ENCODE data around the gene SND1.

Gene SND1

DNA sequence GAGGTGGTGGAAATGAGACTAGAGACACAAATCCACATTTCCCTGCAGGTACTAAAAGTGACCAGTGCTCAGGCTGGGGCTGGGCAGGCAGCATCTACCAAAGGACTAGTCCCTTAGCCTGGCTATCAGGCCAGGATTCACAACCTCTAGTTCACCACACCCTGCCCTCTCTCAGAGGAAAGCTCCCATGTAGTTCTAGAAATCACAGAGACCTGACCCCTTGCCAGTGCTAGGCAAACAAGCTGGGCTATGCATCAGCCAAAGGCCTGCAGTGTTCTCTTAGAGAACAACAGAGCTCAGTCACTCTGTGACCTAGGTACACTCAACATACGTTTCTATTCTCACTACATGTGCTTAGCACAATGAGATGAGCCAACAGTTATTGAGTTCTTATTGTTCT is 405.9 kb downstream of the SND1 start:
- no peak for DNase-seq

DNA sequence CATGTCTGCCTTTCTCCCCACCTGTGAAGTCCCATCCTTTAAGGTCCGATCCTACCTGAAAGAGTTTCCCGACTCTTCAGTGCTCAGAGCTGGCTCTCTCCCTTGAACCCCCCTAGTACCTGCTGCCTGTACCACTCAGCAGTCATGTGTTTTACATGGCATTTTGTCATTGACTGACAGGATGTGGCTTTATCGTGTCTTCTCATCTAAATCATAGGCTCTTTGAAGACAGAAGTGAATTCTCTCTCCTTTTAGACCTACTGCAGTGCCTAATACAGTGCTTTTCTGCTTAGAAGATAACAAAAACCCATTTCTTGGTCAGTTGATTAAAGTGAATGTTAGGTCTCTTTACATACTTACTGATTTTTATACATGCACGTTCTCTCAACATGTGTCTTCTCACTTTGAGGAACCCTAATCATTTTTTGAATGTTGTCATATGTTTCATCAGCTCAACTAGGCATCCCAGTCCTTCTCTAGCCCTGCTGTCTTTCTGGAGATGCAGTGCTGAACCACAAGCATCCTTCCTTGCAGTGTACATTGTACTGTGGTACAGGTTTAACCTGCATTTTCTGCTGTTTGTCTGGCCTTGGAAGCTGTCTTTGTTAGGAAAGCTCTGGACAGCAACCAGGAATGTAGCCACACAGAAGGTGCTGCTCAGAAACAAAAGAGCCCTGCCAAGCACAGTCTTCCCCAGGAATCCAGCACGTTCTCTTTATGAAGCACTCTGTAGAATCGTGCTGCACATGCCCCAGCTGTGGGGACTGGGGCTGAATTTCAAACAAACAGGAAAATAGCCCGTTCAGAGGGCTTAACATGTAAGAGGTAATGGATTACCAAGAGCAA is 407.4 kb downstream of the SND1 start:
- no peak for DNase-seq

DNA sequence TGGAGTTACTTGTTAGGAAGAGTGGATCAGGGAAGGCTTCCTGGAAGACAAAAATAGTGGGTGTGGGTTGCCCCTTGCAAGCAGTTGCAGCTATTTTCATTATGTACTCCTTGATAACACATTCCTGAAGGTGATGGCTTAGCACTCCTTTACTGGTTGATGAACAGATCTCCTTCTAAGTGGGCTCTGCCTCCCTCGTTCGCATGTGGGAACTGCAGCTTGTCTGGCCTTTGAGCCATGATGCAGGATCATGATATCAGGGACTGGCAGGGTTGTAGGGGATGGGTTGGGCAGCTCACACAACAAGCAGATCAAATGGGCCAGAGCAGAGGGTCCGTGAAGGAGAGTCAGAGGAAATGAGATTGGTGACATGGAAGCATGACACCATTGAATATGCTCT is 408.0 kb downstream of the SND1 start:
- DNase-seq = no peak

- no peak for DNase-seq
Observed at GRCh38 chr7:128063088-128063487, 411.1 kb downstream of the SND1 start.

- DNase-seq = no peak
Observed at GRCh38 chr7:128065872-128066271, 413.9 kb downstream of the SND1 start.

GRCh38 chr7:128066395-128066794 is 414.4 kb downstream of the SND1 start:
- no peak for DNase-seq

DNA sequence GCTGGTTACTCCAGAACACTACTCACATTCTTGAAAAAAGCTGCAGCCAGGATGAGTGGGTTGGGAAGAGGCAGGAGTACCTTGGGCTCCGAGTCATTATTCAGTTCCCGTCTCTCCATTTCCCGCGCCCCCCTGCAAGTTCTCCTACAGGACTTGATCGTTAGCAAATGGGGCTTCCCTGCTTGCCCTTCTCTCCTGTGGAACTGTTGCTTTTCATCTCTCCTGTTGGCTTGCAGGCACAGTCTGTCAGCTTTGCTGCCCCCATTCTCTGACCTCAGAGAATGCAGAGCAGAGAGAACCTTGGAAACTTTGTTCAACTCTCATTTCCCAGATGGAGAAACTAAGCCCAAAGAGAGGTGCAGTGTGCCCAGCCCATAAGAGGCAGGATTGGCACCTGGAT is 414.9 kb downstream of the SND1 start:
- DNase-seq = no peak

GRCh38 chr7:128067983-128068382 is 416.0 kb downstream of the SND1 start:
- no peak for DNase-seq

DNA sequence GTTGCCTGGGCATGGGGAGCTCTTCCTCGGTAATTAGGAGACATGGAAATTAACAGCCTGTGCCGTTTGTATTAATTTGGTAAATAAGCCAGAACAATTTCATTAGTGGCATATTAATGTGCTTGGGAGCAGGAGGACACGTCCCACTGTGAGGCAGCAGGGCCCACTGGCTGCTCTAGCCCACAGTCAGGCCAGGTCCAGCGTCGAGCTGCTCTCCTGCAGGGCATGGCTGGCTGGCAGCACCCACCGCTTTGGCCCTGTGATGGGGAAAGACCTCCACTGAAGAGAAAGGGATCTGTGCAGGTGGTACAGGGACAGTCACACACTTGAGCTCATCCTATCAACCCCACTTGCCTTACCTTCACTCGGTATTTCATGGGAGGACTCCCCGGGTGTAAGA is 416.8 kb downstream of the SND1 start:
- DNase-seq = no peak

GRCh38 chr7:128069373-128070364 is 417.7 kb downstream of the SND1 start:
- DNase-seq = no peak

DNA sequence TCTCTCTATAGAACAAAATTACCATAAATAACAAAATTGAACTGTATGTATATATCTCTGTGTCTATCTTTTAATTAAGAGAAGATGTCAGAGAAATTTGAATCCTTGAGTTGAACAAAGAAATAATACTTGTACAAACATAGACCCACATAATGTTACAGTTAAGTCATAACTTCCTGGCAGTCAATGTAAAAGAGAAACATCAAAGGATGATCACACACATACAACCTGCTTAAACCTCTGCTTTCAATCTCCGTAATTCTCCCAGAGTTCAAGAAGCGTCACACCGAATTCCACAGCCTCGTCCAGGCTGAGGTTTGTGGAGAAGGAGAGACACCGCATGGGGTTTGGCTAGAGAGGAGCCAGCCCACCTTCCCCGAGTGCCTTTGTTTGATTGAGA is 419.4 kb downstream of the SND1 start:
- no peak for DNase-seq

- no peak for DNase-seq
Observed at GRCh38 chr7:128071801-128072200, 419.8 kb downstream of the SND1 start.

GRCh38 chr7:128073671-128074310 is 421.8 kb downstream of the SND1 start:
- DNase-seq = no peak

DNA sequence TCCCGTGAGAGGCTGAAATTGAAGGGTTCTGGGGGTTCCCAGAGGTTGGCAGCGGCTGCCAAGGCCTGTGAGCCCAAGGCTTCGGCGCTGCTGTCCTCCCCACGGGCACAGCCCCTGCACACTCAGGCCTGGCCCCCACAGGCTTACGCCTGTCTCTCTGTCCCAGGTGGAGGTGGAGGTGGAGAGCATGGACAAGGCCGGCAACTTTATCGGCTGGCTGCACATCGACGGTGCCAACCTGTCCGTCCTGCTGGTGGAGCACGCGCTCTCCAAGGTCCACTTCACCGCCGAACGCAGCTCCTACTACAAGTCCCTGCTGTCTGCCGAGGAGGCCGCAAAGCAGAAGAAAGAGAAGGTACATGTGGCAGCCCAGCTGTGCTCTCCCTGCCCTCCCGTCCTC is 422.3 kb downstream of the SND1 start:
- no peak for DNase-seq

GRCh38 chr7:128074736-128075135 is 422.7 kb downstream of the SND1 start:
- no peak for DNase-seq

DNA sequence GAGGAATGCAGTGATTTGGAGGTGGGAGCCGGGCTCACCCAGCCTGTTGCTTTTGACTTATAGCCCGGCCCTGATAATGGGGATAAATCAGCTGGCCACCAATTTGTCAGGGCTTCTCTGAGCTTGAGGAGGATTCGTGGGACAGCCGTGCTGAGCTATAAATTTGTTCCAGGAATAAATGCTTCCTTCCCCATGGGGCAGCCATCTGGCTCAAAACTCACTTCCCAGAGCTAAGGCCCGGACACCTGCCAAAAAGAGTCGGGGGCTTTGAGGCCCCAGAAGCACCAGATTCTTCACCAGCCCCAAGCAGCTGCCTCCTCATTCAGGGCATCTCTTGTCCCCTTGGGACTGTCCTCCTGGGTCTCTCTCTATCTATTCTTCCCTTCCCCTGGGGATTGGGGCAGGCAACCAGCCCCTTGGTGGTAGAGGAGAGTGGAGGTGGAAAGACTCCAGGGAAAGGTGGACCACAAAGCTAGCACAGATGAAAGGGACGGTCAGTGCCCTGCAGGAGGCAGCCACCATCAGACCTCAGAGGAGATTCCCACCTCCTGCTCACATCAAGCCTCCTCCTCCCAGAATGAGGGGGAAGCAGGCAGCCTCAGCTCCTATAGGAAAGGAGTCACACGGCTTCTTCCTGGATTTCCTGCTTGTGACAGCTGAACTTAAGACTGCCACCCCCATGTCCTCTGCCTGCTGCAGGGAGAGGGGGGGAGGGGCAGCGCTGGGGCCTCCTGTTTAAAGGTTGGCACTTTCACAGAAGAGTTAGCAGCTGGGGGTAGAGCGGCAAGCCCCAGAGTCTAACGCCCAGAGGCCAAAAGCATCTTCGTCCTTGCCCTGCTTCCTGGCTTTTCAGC is 423.5 kb downstream of the SND1 start:
- DNase-seq = no peak

GRCh38 chr7:128076196-128076795 is 424.3 kb downstream of the SND1 start:
- no peak for DNase-seq

GRCh38 chr7:128076796-128077271 is 424.8 kb downstream of the SND1 start:
- no peak for DNase-seq

GRCh38 chr7:128078309-128078708 is 426.3 kb downstream of the SND1 start:
- no peak for DNase-seq

GRCh38 chr7:128080169-128080568 is 428.2 kb downstream of the SND1 start:
- no peak for DNase-seq

DNA sequence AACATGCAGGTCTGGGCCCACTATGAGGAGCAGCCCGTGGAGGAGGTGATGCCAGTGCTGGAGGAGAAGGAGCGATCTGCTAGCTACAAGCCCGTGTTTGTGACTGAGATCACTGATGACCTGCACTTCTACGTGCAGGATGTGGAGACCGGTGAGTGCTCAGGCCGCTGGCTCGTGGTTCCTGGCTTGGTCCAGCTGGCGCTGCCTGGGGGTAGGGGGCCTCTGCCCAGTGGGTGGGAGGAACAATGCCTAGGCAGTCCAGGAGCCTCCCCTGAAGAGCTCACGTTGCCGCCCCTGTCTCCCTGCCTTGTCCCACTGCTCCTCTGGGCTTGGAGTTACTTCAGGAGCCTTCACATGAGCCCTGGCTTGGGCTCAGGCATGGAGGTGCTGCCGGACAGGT is 429.4 kb downstream of the SND1 start:
- DNase-seq = no peak

DNA sequence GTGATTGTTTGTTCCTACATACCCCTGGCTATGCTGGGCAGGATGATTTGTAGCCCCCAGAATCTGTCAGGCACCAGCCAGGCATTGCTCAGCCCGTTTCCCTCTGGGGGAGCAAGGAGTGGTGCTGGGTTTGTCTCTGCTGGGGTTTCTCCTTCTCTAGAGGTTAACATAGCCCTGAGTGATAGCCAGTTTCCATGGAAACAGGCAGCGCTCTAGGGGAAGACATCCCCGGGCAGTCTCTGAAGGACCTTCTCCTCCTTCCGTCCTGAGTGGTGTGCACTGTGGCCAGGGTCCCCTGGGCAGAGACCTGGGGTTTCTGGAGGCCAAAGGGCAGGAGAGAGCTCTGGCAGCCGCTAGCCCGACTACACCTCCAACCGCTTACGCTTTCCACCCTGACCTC is 429.8 kb downstream of the SND1 start:
- DNase-seq = no peak

Data from stimulated activated CD8-positive, alpha-beta memory T cell treated with anti-CD3 and anti-CD28 coated beads, Interleukin-4, amount 100 ng/mL, for 48 hours (primary cell).